Measurements from ENCODE around the gene ZNF584.
"Not testable (repeated sequence)": the region's sequence is repeated elsewhere in the genome, so short reads cannot be mapped to it uniquely, and the experiment has no call there.

ZNF584 gene

DNA sequence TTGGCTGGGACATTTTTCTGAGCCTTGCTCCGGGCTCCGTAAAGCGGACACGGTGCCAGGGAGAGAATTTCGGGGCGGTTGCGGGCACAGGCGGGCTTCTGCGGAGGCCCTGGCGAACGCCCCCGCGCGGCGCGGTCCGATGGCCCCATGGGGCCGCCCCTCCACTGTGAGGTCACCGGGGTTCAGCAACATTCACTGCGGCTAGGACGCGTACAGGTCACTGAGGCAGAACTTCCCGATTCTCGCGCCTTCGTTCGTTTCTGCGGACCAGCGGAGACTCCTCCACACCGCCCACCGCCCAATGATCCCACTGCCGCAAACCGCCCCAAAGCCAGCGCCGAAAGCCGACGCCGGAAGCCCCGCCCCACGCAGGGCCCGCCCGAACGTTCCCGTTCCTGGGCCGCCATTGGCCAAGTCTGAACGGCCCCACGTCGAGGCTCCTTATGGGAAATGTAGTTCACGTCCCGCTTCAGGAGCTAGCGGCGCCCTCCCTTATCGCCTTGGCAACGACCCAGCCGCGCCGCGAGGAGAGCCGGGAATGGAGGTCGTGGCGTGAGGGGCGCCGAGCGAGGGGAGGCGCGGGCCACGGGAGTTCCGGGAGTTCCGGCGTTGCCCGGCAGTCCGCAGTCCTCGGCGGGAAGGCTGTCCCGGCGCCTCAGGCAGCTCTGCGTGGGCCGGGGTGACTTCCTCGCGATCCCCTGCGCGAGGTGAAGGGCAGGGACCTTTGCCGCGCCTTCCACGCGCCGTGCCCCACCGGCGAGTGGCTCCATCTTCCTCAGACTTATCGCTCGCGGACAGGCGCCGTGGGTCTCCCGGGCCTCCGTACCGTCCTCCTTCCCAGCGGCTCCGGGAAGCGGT, at the start of gene ZNF584:
ZNF584 (plus strand) TSS at position 498 of the 858 bp plus-strand sequence. CDS start 499 bp downstream, outside the sequence.
- peak; percentile 96 for DNase-seq

DNA sequence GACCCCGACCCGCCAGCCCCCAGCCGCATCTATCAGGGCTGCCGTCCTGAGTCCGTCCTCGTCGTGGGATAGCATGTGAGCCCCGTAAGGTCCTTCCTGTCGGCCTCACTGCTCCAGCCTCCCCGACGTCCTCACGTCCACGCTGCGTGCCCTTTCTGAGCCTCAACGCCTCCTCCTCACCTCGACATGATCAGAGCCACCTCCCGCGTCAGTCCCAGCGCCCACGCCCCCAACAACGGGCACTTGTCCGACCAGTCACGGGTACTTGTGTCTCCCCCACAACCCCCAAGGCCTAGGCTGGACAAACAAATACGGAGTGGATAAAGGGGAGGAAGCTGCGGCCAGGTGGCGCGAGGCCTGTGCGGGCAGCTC, 46.6 kb upstream of the ZNF584 start:
- peak; percentile 56 for DNase-seq

DNA sequence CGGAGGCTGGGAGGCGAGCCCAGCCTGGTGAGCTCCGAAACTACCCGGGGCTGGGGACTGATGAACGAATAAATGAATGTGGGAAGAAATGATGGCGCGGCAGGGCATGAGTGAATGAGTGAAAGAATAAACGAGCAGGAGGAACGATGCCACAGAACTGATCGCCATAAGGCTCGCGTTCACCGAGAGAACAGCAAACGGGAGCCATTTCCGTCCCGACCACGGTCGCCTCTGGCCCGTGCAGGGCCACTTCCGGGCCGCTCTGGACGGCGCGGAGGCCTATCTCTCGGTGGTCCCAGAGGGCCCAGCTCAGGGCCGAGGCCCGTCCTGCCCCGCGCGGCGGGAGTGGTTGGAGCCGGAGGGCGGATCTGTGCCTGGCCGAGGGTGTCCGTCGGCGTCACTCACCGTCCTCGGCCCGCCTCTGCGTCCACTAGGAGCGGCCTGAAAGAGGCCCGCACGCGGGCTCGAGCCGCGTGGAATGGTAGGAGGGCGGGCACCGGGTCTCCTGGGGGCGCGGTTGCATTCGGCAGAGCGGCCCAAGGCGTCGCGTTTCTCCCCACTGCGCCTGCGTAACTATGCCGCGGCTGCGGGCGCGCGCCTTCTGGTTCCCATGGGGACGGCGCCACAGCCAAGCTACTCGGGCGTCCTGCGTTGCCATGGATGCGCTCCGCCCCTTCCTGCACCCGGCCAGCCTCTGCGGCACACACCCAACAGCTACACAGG, 46.0 kb upstream of the ZNF584 start, which contains the start of gene ZNF497:
ZNF497 (minus strand) TSS at position 480 of the 723 bp plus-strand sequence. CDS start 5,116 bp downstream, outside the sequence.
- DNase-seq = peak; percentile 98

DNA sequence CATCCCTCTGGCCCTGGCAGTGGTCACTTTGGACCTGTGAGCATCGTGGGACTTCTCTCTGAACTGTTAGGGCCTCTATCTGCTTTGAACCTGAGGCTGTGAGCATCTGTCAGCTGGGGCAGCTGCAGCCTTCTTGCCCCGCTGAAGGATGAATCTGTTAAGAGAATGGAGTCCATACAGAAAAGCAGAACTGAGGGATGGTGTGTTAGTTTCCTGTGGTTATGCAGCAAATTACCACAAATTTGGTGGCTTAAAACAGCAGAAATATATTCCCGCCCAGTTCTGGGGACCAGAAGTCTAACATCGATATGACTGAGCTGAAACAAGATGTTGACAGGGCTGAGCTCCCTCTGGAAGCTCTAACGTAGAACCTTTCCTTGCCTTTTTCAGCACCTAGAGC, 44.3 kb upstream of the ZNF584 start:
- DNase-seq = no peak

DNA sequence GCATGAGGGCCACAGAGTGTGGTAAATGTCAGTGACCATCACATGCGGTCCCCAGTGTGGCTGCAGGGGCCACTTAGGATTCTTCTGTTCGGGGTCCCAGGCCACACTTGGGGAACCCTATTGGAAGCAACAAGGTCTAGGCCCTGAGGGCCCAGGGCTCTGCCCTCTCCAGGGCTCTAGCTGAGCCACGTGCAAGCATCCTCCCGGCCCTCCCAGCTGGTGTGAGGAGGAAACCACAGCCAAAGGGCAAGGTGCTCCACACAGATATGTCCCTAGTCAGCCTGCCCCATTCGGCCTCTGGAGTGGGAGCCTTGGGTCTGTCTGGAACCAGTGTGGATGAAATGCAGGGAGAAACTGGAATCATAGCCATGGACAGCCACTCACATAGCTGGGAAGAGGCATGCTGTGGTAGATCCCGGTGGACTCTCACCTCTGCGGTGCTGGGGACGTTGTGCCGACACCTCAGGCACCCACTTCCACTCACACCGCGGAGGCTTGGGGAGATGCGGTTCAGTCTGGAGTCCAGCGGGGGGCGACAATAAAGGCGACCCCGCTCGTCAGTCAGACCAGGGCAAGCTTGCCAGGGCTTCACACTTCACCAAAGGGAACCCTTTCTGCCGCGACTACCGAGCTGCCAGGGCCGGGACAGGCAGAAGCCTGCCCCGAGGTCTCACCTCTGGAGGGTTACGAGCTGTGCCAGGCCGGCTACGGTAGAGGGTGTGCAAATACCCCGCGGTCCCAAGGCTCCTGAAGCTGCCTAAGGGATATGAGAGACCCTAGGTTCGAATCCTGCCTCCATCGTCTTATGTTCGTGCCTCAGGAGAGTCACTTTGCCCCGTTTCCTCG, 41.6 kb upstream of the ZNF584 start:
- no peak for DNase-seq

DNA sequence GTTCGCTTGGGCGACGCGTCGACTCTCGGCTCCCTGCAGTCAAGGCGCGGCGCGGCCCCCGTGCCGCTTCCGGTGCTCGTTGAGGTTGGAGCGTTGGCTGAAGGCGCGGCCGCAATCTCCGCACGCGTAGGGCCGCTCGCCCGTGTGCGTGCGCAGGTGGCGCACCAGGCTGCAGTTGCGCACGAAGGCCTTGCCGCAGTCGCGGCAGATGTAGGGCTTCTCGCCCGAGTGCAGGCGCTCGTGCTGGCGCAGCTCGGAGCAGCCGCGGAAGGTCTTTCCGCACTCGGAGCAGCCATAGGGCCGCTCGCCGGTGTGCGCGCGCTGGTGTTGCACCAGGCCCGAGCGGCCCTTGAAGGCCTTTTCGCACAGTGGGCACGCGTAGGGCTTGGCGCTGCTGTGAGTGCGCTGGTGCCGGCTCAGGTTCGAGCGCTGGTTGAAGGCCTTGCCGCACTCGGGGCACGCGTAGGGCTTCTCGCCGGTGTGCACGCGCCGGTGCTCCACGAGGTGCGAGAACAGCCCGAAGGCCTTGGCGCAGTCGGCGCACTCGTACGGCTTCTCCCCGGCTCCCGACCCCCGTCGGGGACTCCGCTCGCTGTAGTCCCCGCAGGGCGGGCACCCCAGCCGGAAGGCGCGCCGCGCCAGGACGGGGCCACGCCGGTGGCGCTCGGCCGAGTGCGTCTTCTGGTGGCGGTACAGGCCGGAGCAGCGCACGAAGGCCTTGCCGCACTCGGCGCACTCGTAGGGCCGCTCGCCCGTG, 40.6 kb upstream of the ZNF584 start:
- DNase-seq = no peak

DNA sequence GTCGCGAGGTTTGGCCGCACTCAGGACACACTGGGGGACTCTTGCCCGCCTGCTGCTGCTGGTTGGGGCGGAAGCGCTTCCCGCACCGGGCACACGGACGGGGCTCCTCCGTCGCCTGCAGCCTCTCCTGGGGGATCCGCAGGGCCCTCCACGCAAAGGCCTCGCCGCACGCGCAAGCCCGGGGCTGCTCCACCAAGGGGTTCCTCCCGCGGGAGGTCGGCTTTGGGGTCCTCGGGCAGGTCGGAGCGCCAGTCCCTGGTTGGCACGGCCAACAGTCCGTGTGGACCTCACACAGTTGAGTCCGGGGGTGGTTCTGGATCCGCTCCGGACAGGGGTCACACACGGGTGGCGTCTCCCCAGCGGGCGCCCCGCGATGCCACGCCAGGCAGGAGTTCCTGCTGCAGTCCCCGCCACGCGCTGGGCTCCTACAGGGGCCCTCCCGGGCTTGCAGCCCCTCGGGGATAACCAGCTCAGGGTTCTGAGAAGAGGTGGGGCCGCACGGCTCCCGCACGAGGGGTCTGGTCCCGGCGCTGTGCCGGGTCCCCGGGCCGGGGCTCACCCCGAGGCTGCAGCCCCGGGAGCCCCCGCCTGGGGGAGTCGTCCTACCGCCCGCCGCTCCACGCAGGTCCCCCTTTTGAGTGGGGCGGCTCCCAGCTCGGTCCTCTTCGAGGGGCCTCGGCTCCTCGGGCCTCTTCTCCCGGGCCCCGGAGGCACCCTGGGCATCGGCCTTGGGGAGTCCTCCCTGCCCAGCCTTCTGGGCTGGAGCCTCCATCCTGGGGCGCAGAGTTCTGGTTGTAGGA, 39.7 kb upstream of the ZNF584 start:
- no peak for DNase-seq

DNA sequence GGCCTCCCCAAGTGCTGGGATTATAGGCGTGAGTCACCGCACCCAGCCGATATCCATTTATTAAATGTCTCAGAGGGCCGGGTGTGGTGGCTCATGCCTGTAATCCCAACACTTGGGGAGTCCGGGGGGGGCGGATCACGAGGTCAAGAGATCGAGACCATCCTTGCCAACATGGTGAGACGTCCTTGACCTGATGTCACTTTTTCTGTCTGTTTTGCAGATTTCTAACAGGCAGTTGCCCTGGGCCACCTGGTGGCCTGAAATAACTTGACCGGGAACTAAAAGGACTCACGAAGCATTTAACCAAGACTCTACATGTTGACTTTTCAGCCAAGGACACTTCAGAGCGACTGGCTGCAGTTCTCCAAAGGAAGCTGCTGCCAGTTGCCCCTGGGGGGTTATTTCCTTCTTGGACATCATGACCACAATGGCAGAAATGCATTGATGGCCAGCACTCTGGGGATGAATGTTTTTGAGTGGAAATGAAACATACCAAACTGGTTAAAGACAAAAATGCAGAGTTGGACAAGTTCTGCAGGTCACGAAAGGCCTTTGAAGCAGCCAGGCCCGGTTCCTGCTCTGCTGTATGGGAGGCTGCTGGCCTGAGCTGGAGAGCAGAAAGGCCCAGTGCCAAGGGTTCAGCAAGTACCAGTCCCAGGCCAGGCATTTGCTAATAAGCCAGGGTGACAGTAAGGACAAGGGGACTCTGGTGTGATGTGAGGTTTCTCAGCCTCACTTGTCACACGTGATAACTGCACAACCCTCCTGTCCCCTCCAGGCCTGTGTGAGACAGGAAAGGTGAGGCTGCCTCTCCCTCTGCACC, 35.9 kb upstream of the ZNF584 start:
- peak; percentile 65 for DNase-seq

DNA sequence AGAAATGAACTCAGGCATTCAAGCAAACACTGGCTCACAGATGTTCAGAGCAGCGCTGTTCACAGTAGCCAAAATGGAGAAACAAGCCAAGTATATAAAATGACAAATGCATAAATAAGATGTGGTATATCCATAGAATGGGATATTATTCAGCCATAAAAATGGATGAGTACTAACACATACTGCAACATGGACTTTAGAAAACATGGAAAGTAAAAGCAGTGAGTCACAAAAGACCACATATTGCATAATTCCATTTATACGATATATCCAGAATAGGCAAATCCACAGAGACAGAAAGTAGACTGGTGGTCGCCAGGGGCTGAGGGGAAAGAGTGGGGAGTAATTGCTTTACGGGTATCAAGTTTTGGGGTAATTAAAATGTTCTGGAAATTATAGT, 34.2 kb upstream of the ZNF584 start:
- no peak for DNase-seq

DNA sequence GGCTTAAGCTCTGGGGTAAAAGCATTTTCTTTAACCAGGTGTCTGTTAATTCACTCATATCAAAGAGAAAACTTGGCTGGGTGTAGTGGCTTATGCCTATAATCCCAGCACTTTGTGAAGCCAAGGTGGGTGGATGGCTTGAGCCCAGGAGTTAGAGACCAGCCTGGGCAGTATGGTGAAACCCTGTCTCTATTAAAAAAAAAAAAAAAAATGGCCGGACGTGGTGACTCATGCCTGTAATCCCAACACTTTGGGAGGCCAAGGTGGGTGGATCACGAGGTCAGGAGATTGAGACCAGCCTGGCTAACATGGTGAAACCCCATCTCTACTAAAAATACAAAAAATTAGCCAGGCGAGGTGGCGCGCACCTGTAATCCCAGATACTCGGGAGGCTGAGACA, 31.7 kb upstream of the ZNF584 start:
- DNase-seq = not testable (repeated sequence)

DNA sequence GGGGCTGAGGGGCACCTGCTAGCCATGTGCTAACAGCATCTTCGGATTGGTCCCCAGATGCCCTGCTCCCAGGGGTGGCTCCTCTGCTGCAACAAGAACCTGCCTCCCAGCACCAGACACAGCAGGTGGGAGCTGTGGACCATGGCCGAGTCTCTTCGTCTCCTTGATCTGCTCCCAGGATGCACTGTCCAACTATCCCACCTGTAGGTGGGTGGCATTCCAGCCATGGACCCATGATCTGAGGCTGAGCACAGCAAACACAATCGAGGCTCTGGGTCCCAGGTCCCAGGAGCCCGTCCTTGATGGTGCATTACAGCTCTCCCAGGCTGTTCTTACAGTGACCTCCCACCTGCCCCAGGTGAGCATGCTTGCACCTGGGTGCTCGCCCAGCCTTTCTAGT, 29.2 kb upstream of the ZNF584 start:
- no peak for DNase-seq

DNA sequence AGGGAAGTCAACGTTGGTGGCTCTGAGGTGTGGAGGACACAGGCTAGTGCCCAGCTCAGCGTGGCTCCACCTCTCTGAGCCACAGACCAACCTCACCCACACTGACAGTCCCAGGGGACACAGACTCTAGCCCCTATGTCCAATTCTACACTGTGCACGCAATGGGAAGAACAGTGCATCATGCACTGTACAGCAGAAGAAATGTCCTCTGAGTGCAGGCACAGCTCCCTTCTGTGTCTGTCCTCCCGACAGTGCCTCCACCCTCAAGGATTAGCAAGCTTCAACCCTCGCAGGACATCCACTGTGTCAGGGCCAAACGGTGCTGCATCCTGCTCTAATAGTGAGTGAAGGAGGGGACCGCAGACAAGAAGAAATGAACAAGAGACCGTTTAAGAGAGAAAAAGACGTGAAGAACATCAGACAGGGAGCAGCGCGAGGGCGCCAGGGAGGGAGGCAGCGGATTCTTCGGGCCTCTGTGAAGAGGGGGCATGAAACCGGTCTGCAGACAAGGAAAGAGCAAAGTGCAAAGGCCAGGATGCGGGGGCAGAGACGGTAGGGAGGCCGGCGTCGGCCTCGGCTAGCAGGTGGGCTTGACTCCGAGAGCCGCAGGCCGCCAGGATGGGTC, 28.3 kb upstream of the ZNF584 start:
- DNase-seq = no peak

DNA sequence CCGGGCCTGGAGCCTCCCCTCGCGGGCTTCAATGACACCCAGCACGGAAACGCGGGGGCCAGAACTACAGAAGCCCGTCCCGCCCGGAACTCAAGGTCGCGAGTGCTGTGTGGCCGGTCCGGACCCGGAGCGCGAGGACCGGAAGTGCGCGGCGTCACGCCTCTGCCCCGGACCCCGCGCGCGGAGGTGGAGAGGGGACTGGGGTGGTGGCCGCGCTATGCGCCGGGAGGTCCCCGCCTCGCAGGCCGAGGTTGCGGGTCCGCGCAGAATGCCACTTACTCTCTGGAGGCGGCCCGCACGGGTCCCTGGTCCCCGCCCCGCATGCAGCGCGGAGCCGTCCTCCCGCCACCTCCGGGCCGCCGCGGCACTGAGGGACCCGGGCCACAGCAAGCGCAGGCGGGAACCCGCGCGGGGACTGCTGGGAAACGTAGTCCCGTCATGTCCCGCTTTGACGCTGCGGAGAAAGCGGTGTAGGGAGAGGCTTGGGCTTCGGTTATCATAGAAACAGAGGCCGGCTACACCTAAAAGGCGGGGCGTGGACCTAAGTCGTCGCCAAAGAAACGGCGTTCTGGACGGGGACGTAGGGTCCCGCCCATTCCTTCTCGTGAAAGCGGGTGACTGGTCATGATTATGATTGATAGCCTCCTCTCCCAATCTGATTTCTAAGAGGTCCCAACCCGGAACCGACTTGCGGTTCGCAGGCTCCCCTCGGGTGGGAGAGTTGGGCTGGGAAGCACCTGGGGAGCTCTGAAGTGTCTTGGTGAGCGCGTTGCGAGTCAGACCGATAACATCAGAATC, 27.6 kb upstream of the ZNF584 start, which contains the start of gene ZNF837:
ZNF837 (minus strand) TSS at position 369 of the 798 bp plus-strand sequence. CDS start 11,698 bp downstream, outside the sequence.
- peak; percentile 100 for DNase-seq

DNA sequence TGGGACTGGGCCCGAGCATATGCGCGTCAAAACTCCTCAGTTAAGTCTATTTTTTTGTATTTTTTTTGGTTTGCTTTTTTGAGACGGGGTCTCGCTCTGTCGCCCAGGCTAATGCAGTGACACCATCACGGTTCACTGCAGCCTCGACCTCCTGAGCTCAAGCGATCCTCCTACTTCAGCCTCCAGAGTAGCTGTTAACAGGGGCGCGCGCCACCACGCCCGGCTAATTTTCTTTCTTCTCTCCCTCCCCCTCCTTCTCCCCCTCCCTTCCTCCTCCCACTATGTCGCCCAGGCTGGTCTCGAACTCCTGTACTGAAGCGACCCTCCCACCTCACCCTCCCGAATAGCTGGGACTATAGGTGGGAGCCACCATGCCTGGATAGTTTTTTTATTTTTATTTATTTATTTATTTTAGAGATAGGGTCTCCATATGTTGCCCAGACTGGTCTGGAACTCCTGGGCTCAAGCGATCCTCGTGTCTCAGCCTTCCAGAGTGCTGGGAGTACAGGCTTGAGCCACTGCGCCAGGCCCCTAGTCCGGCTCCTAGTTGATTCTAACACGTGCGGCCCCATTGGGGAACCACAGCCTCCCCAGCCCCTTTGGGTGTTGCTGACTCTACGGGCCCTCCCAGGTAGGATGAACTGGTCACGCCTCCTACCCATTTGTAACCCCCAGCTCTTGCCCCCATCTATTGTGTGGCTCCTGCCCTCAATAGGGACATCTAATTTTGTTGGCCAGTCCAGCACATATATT, 26.8 kb upstream of the ZNF584 start:
- no peak for DNase-seq

DNA sequence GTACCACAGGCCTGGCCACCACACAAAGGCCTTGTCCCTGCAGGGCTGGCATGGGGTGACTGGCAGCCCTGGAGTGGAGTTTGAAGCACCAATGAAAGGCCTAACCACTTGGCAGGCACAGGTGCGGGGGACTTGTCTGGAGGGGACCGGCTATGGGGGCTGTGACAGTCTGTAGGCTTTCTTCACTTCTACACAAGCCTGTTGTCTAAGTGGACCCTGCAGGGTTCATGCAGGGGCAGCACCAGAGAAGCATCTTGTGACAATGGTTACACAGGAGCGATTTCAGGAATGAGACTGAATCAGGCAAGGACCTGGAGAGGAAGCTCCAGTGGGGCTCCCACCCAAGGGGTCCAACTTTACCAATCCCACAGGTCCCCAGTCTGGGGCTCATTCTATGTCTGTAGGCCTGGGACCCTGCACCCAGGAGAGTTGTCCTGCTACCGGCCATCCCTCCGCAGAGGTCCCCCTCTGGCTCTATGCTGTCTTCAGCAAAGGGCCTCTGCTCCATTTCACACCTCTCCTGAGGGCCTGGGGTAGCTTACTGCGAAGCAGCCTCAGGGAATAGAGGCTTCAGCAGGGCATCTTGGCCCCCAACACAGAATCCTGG, 25.3 kb upstream of the ZNF584 start:
- no peak for DNase-seq

DNA sequence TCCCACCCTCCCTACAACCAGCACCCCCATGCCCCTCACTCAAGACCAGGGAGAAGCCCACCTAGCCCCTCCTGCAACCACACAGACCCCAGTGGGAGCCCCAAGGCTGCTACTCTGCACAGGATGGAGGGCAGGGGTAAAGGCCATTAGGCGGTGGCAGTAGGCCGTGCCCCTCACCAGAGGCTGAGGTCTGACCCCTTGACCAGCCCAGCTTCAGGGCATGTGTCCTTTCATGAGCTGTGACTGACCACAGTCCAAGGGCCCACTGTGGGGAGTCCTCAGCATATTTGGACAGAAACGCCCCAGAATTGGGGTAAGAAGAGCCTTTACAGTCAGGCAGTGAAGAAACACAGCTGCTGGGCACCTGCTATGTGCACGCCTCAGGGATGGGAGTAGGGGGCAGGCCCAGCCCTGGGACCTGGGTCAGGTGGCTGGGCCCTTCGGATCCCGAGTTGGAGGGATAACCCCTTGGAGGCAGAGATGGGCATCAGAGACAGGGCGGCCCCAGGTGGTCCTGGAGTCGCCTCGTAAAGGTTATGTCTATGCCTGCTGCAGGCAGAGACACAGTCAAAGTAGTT, 23.0 kb upstream of the ZNF584 start:
- no peak for DNase-seq

DNA sequence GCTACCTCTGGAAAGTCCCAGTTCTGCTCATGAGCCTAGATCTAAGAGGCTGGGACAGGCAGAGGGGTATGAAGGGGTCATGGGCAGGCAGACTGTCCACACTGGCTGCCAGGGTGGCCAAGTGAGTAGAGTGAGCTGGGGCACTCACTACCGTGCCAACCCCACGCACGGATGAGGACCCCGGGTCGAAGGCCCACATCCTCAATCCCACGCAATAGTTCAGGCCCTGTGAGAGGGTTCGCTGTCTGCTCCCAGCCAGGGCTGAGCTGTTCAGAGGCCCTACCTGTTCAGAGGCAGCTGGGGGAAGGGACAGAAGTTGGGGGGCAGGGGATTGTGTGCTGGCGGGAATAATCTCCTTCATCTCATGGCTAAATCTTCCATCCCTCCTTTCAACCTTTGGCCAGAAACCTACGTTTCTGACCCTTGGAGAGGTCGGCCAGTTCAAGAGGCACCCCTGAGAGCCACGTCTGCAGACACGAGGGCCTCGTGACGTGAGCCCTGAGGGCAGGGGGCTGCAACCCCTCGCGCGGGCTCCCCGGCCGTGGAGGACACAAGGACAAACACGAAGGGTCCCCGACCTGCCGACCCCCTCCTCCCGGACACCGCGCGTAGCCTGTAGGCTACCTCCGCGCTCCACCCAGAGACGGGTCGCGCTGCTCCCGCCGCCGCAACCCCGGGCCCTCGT, 22.4 kb upstream of the ZNF584 start:
- DNase-seq = no peak
